Measurements from ENCODE around the gene C1QL1. TPM values are rescaled to one million over a fixed set of nuclear protein-coding genes. Genes with fewer than 3 reads are reported as not detected.
A peak's percentile ranks its signal among the peaks of the same experiment; 100 is the strongest.

Gene C1QL1
- total RNA-seq, 1 experiment from 2014 or later = 1.5 TPM

GRCh38 chr17:44977065-44977464 lies 9.0 kb upstream of the C1QL1 start:
- H3K4me3 Mint-ChIP-seq (ENCODE audit: low read depth, unreplicated experiment) = no peak overlapping the region
- peak; percentile 23 for TF ChIP-seq CTCF (IDR thresholded peaks at IDR 0.05; ENCODE audit: unreplicated experiment)
- intact Hi-C loops (cut with micrococcal nuclease; ENCODE audit: unreplicated experiment) = no loop called here
- peaks cover 25% of the 10 kb centered on the region for H3K4me1 Mint-ChIP-seq (ENCODE audit: low read depth, unreplicated experiment)
- H3K27ac Mint-ChIP-seq (ENCODE audit: unreplicated experiment) = no peak overlapping the region
- CTCF ChIA-PET = no interaction called here
- H3K27me3 Mint-ChIP-seq (ENCODE audit: unreplicated experiment) = peaks cover 78% of the 10 kb centered on the region
- H3K36me3 Mint-ChIP-seq (ENCODE audit: insufficient read depth, unreplicated experiment) = no peaks in the 10 kb centered on the region
- no TSS peak for BruUV-seq (replicated peaks)
- no peaks in the 10 kb centered on the region for H3K9me3 Mint-ChIP-seq (ENCODE audit: low read depth, unreplicated experiment)
- DNase-seq = no peak

- CTCF ChIA-PET = interaction anchor here (0.6 kb wide), 1 partner anchor 15 kb away, joined by 3 read pairs; no protein-coding TSS in a partner anchor
- intact Hi-C loops (cut with micrococcal nuclease; ENCODE audit: unreplicated experiment) = no loop called here
- no peaks in the 10 kb centered on the region for H3K9me3 Mint-ChIP-seq (ENCODE audit: low read depth, unreplicated experiment)
- peaks cover 16% of the 10 kb centered on the region for H3K4me1 Mint-ChIP-seq (ENCODE audit: low read depth, unreplicated experiment)
- no peak overlapping the region for H3K27ac Mint-ChIP-seq (ENCODE audit: unreplicated experiment)
- H3K36me3 Mint-ChIP-seq (ENCODE audit: insufficient read depth, unreplicated experiment) = no peaks in the 10 kb centered on the region
- no peak for TF ChIP-seq CTCF (IDR thresholded peaks at IDR 0.05; ENCODE audit: unreplicated experiment)
- BruUV-seq (replicated peaks) = no TSS peak
- H3K27me3 Mint-ChIP-seq (ENCODE audit: unreplicated experiment) = peaks cover 85% of the 10 kb centered on the region
- H3K4me3 Mint-ChIP-seq (ENCODE audit: low read depth, unreplicated experiment) = no peak overlapping the region
- DNase-seq = no peak
Observed at GRCh38 chr17:44976206-44976605, 8.1 kb upstream of the C1QL1 start.

GRCh38 chr17:44972953-44973352 lies 4.8 kb upstream of the C1QL1 start:
- no peaks in the 10 kb centered on the region for H3K4me1 Mint-ChIP-seq (ENCODE audit: low read depth, unreplicated experiment)
- no peak for TF ChIP-seq CTCF (IDR thresholded peaks at IDR 0.05; ENCODE audit: unreplicated experiment)
- no TSS peak for BruUV-seq (replicated peaks)
- H3K4me3 Mint-ChIP-seq (ENCODE audit: low read depth, unreplicated experiment) = no peak overlapping the region
- H3K9me3 Mint-ChIP-seq (ENCODE audit: low read depth, unreplicated experiment) = no peaks in the 10 kb centered on the region
- CTCF ChIA-PET = interaction anchor here (0.7 kb wide), 1 partner anchor 339 kb away, joined by 3 read pairs; no protein-coding TSS in a partner anchor
- no peak for DNase-seq
- no peaks in the 10 kb centered on the region for H3K36me3 Mint-ChIP-seq (ENCODE audit: insufficient read depth, unreplicated experiment)
- peaks cover 77% of the 10 kb centered on the region for H3K27me3 Mint-ChIP-seq (ENCODE audit: unreplicated experiment)
- intact Hi-C loops (cut with micrococcal nuclease; ENCODE audit: unreplicated experiment) = no loop called here
- H3K27ac Mint-ChIP-seq (ENCODE audit: unreplicated experiment) = no peak overlapping the region

- peaks cover 74% of the 10 kb centered on the region for H3K27me3 Mint-ChIP-seq (ENCODE audit: unreplicated experiment)
- no peaks in the 10 kb centered on the region for H3K36me3 Mint-ChIP-seq (ENCODE audit: insufficient read depth, unreplicated experiment)
- no TSS peak for BruUV-seq (replicated peaks)
- intact Hi-C loops (cut with micrococcal nuclease; ENCODE audit: unreplicated experiment) = no loop called here
- no peak for DNase-seq
- CTCF ChIA-PET = interaction anchor here (0.6 to 1.1 kb wide), 4 partner anchors 15 to 1546 kb away, joined by 3 to 4 read pairs (median 4); no protein-coding TSS in a partner anchor
- TF ChIP-seq CTCF (IDR thresholded peaks at IDR 0.05; ENCODE audit: unreplicated experiment) = no peak
- no peaks in the 10 kb centered on the region for H3K4me1 Mint-ChIP-seq (ENCODE audit: low read depth, unreplicated experiment)
- no peaks in the 10 kb centered on the region for H3K9me3 Mint-ChIP-seq (ENCODE audit: low read depth, unreplicated experiment)
- H3K4me3 Mint-ChIP-seq (ENCODE audit: low read depth, unreplicated experiment) = no peak overlapping the region
- H3K27ac Mint-ChIP-seq (ENCODE audit: unreplicated experiment) = no peak overlapping the region
Observed at GRCh38 chr17:44971776-44972483, 3.8 kb upstream of the C1QL1 start.
